Gastroesophageal sphincter (tissue), 4 donors: Measurements from ENCODE around the gene FOXQ1. TPM values are rescaled to one million over a fixed set of nuclear protein-coding genes. Genes with fewer than 3 reads are reported as not detected.

Experiments
- ATAC-seq: fragments of 150-250 bp; one replicate; pipeline ENCODE4 v1.9.1; 2016; ENCODE audit warnings: mild to moderate bottlenecking, moderate library complexity
- H3K27ac ChIP-seq, 4 donors: fragments of 200-600 bp; sonication (generic) in 3 of 4; 1 replicate in 3 of 4; 2 replicates in 1 of 4; pipeline ENCODE4 v1.5.1; 2016 to 2019
- H3K27me3 ChIP-seq: fragments of 200-600 bp; sonication (generic); one replicate; pipeline ENCODE4 v1.5.1; 2019
- H3K36me3 ChIP-seq, 2 donors: fragments of 200-600 bp; sonication (generic); one replicate each; pipeline ENCODE4 v1.5.1; 2019; ENCODE audit warnings: control low read depth in 1 of 2
- H3K4me1 ChIP-seq, 3 donors: fragments of 200-600 bp; sonication (generic); 1 replicate in 2 of 3; 2 replicates in 1 of 3; pipeline ENCODE4 v1.5.1; 2016 to 2019; ENCODE audit warnings: control low read depth in 2 of 3
- H3K4me3 ChIP-seq, 2 donors: fragments of 200-600 bp; sonication (generic); one replicate each; pipeline ENCODE4 v1.5.1; 2019; ENCODE audit warnings: mild to moderate bottlenecking in 1 of 2, moderate library complexity in 1 of 2
- H3K9me3 ChIP-seq, 3 donors: fragments of 200-600 bp; sonication (generic); one replicate each; pipeline ENCODE4 v1.5.1; 2017 to 2019; ENCODE audit warnings: control low read depth in 2 of 3
- CTCF ChIP-seq, 4 experiments: fragments of 200-600 bp in 2 of 4; fragments of 450-650 bp in 2 of 4; sonication (generic) in 1 of 4; IDR thresholded peaks; one replicate each; pipeline ENCODE4 v1.5.1; 2017 to 2019; ENCODE audit warnings: antibody characterized with exemption in 4 of 4, mild to moderate bottlenecking in 2 of 4, moderate library complexity in 2 of 4
- EP300 ChIP-seq: sonication (generic); formaldehyde crosslinking; IDR thresholded peaks from one replicate; pipeline ENCODE4 v1.6.1; 2017; ENCODE audit warnings: antibody characterized with exemption, mild to moderate bottlenecking
- POLR2A ChIP-seq, 2 donors: fragments of 450-650 bp; IDR thresholded peaks; one replicate each; pipeline ENCODE4 v1.6.1; 2017; ENCODE audit warnings: antibody characterized with exemption in 2 of 2, mild to moderate bottlenecking in 2 of 2, moderate library complexity in 1 of 2
- POLR2AphosphoS5 ChIP-seq: sonication (generic); formaldehyde crosslinking; IDR thresholded peaks from one replicate; pipeline ENCODE4 v1.6.1; 2017; ENCODE audit warnings: antibody characterized with exemption
- WGBS, 2 donors: methylation state at CpG; one replicate each; pipeline ENCODE4 v1.1.5; 2018; ENCODE audit warnings: low coverage in 1 of 2; 5-methylcytosine and 5-hydroxymethylcytosine counted together
- total RNA-seq, 4 donors: library from RNA; depleted of rRNA; stranded (reverse); fragments of >200 nt; gene quantifications; one replicate each; pipeline ENCODE4 v1.1.0, GENCODE V29; 2016

The FOXQ1 gene
- total RNA-seq, 4 donors from 2014 or later: 0.40 to 7.0 (median 4.5) TPM

- H3K36me3 ChIP-seq: peaks cover 0 to 4% of the 10 kb centered on the region in 2 donors
- 75 to 92% methylated on average over 6 to 7 of the region's 8 CpGs for WGBS, 2 donors
- TF ChIP-seq CTCF (IDR thresholded peaks at IDR 0.05): no peak
- TF ChIP-seq POLR2AphosphoS5: no peak
- TF ChIP-seq EP300: no peak
- TF ChIP-seq POLR2A (IDR thresholded peaks at IDR 0.05): no peak
Measured at GRCh38 chr6:1281746-1282145, 30.2 kb upstream of the FOXQ1 start.

GRCh38 chr6:1283501-1283900 lies 28.4 kb upstream of the FOXQ1 start:
- no peak for TF ChIP-seq POLR2A (IDR thresholded peaks at IDR 0.05)
- TF ChIP-seq EP300: no peak
- TF ChIP-seq POLR2AphosphoS5: no peak
- no peak overlapping the region for H3K4me3 ChIP-seq
- H3K27ac ChIP-seq: no peak overlapping the region
- H3K4me1 ChIP-seq: peaks cover 0 to 10% (median 0%) of the 10 kb centered on the region in 3 donors
- H3K36me3 ChIP-seq: peaks cover 0 to 4% of the 10 kb centered on the region in 2 donors
- H3K27me3 ChIP-seq: no peaks in the 10 kb centered on the region
- H3K9me3 ChIP-seq: no peaks in the 10 kb centered on the region
- ATAC-seq: no peak
- 50 to 60% methylated on average over 2 to 3 of the region's 3 CpGs for WGBS, 2 donors

More at GRCh38 chr6:1281746-1282145, 30.2 kb upstream of the FOXQ1 start:
- ATAC-seq: no peak
- Histone ChIP-seq H3K27me3 (no peaks in the 10 kb centered on the region), H3K27ac (no peak overlapping the region), H3K4me1 (peaks cover 0 to 10% (median 0%) of the 10 kb centered on the region in 3 donors), H3K4me3 (no peak overlapping the region), H3K9me3 (no peaks in the 10 kb centered on the region)

- H3K27me3 ChIP-seq: no peaks in the 10 kb centered on the region
- no peak for TF ChIP-seq CTCF (IDR thresholded peaks at IDR 0.05)
- TF ChIP-seq POLR2AphosphoS5: no peak
- no peak for TF ChIP-seq POLR2A (IDR thresholded peaks at IDR 0.05)
- no peak for TF ChIP-seq EP300
- no peak for ATAC-seq
- no peaks in the 10 kb centered on the region for H3K9me3 ChIP-seq
- H3K4me1 ChIP-seq: peaks cover 0 to 10% (median 0%) of the 10 kb centered on the region in 3 donors
- peaks cover 0 to 4% of the 10 kb centered on the region in 2 donors for H3K36me3 ChIP-seq
- no peak overlapping the region for H3K27ac ChIP-seq
- WGBS, 2 donors: 48% methylated on average over 3 of the region's 6 CpGs; no CpG with 5 or more reads in 1 of the 2 donors
- no peak overlapping the region for H3K4me3 ChIP-seq
Measured at GRCh38 chr6:1285556-1285955, 26.3 kb upstream of the FOXQ1 start.

- Histone ChIP-seq H3K27me3 (no peaks in the 10 kb centered on the region), H3K27ac (no peak overlapping the region), H3K4me3 (no peak overlapping the region), H3K36me3 (peaks cover 0 to 4% of the 10 kb centered on the region in 2 donors), H3K9me3 (no peaks in the 10 kb centered on the region), H3K4me1 (peaks cover 0 to 10% (median 0%) of the 10 kb centered on the region in 3 donors)
- WGBS, 2 donors: 8 to 35% methylated on average over 2 to 4 of the region's 4 CpGs
- ATAC-seq: no peak
- TF ChIP-seq POLR2AphosphoS5: no peak
- no peak for TF ChIP-seq POLR2A (IDR thresholded peaks at IDR 0.05)
Measured at GRCh38 chr6:1285956-1286355, 25.9 kb upstream of the FOXQ1 start.

- no peak for ATAC-seq
- peaks cover 0 to 10% (median 0%) of the 10 kb centered on the region in 3 donors for H3K4me1 ChIP-seq
- H3K36me3 ChIP-seq: peaks cover 0 to 7% of the 10 kb centered on the region in 2 donors
- H3K27ac ChIP-seq: no peak overlapping the region
- no peak for TF ChIP-seq POLR2AphosphoS5
- no peak for TF ChIP-seq CTCF (IDR thresholded peaks at IDR 0.05)
- no peak for TF ChIP-seq EP300
- no peak for TF ChIP-seq POLR2A (IDR thresholded peaks at IDR 0.05)
- 77 to 94% methylated on average over 5 to 7 of the region's 7 CpGs for WGBS, 2 donors
- no peak overlapping the region for H3K4me3 ChIP-seq
- no peaks in the 10 kb centered on the region for H3K9me3 ChIP-seq
- H3K27me3 ChIP-seq: no peaks in the 10 kb centered on the region
Measured at GRCh38 chr6:1287103-1287591, 24.8 kb upstream of the FOXQ1 start.

- no peak overlapping the region for H3K27ac ChIP-seq
- H3K9me3 ChIP-seq: no peaks in the 10 kb centered on the region
- H3K4me1 ChIP-seq: peaks cover 0 to 10% (median 0%) of the 10 kb centered on the region in 3 donors
- H3K36me3 ChIP-seq: peaks cover 0 to 9% of the 10 kb centered on the region in 2 donors
- TF ChIP-seq CTCF (IDR thresholded peaks at IDR 0.05) (no peak), POLR2AphosphoS5 (no peak), POLR2A (IDR thresholded peaks at IDR 0.05) (no peak), EP300 (no peak)
- no peak for ATAC-seq
- H3K4me3 ChIP-seq: no peak overlapping the region
- H3K27me3 ChIP-seq: no peaks in the 10 kb centered on the region
- 83 to 85% methylated on average over 2 to 6 of the region's 6 CpGs for WGBS, 2 donors
Measured at GRCh38 chr6:1290086-1290485, 21.8 kb upstream of the FOXQ1 start.
